ENCODE measurements around the gene RGSL1. TPM values are rescaled to one million over a fixed set of nuclear protein-coding genes. Genes with fewer than 3 reads are reported as not detected.

RGSL1 gene
- total and polyA plus RNA-seq, 2 donors (not counting 1 experiment from before 2014, with no cell fraction given): not detected

DNA sequence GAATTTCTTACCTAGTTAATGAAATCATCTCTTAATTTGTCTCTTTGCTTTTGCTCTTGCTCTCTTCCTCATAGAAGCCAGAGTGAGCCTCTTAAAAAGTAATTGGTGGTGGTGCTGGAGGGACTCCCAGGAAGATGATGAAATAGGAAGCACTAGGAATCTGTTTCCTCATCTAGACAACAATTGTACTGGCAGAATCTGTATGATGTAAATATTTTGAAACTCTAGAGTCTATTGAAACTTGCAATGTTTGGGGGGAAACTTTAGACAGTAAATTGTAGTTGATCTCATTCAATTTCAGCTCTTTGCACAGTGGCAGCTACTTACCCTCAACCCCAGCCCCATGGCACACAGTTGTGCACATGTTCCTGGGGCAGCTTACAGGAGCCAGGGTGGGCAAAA is 10.6 kb downstream of the RGSL1 start:
- Histone ChIP-seq H3K4me2 (ENCODE audit: extremely low read depth, insufficient read depth, low read length) (no peak overlapping the region), H2AFZ (ENCODE audit: low read length) (no peak overlapping the region), H3K4me1 (ENCODE audit: control insufficient read depth, extremely low read depth, insufficient read depth, low read length) (no peaks in the 10 kb centered on the region), H3K9me3 (ENCODE audit: control insufficient read depth, insufficient read depth, low read depth, low read length) (no peaks in the 10 kb centered on the region), H4K20me1 (ENCODE audit: control insufficient read depth, extremely low read depth, insufficient read depth, low read length) (no peaks in the 10 kb centered on the region), H3K4me3 (replicated peaks in 1 of 4; ENCODE audit: control extremely low read depth in 1 of 4, insufficient read depth in 1 of 4, low read depth in 3 of 4, low read length in 4 of 4) (no peak overlapping the region), H3K27me3 (ENCODE audit: control insufficient read depth, insufficient read depth, low read length) (no peaks in the 10 kb centered on the region), H3K27ac (ENCODE audit: insufficient read depth, low read length) (no peak overlapping the region), H3K9ac (ENCODE audit: insufficient read depth, low read length) (no peak overlapping the region), H3K79me2 (ENCODE audit: control insufficient read depth, insufficient read depth, low read length) (no peaks in the 10 kb centered on the region), H3K36me3 (ENCODE audit: control insufficient read depth, insufficient read depth, low read length) (no peaks in the 10 kb centered on the region)
- DNase-seq (ENCODE audit: low read depth in 2 of 2): peak in 1 of 2 donors; percentile 20
- TF ChIP-seq CTCF (conservative IDR thresholded peaks at IDR 0.05 in 1 of 2, IDR thresholded peaks at IDR 0.05 in 1 of 2; ENCODE audit: low read depth in 1 of 2, low read length in 2 of 2) (no peak), EZH2 (IDR thresholded peaks at IDR 0.05; ENCODE audit: low read length, missing control alignments) (no peak)

DNA sequence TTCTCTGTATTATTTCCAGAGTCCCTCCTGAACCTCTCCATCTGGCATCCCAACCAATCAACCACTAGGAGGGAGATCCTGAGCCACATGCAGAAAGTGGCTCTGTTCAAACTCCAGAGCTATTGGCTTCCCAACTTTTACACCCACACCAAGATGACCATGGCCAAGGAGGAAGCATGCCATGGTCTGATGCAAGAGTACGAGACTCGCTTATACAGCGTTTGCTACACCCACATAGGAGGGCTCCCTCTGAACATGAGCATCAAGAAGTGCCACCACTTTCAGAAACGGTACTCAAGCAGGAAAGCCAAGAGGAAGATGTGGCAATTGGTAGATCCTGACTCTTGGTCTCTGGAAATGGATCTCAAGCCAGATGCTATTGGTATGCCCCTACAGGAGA is 23.6 kb downstream of the RGSL1 start:
- Histone ChIP-seq H3K27me3 (ENCODE audit: control insufficient read depth, insufficient read depth, low read length) (no peaks in the 10 kb centered on the region), H3K4me1 (ENCODE audit: control insufficient read depth, extremely low read depth, insufficient read depth, low read length) (no peaks in the 10 kb centered on the region), H3K9ac (ENCODE audit: insufficient read depth, low read length) (no peak overlapping the region), H3K27ac (ENCODE audit: insufficient read depth, low read length) (no peak overlapping the region), H3K36me3 (ENCODE audit: control insufficient read depth, insufficient read depth, low read length) (no peaks in the 10 kb centered on the region), H3K9me3 (ENCODE audit: control insufficient read depth, insufficient read depth, low read depth, low read length) (no peaks in the 10 kb centered on the region), H4K20me1 (ENCODE audit: control insufficient read depth, extremely low read depth, insufficient read depth, low read length) (no peaks in the 10 kb centered on the region), H3K79me2 (ENCODE audit: control insufficient read depth, insufficient read depth, low read length) (no peaks in the 10 kb centered on the region), H3K4me3 (replicated peaks in 1 of 4; ENCODE audit: control extremely low read depth in 1 of 4, insufficient read depth in 1 of 4, low read depth in 3 of 4, low read length in 4 of 4) (no peak overlapping the region), H2AFZ (ENCODE audit: low read length) (no peak overlapping the region), H3K4me2 (ENCODE audit: extremely low read depth, insufficient read depth, low read length) (no peak overlapping the region)
- TF ChIP-seq CTCF (conservative IDR thresholded peaks at IDR 0.05 in 1 of 2, IDR thresholded peaks at IDR 0.05 in 1 of 2; ENCODE audit: low read depth in 1 of 2, low read length in 2 of 2) (no peak), EZH2 (IDR thresholded peaks at IDR 0.05; ENCODE audit: low read length, missing control alignments) (no peak)
- no peak for DNase-seq (ENCODE audit: low read depth in 2 of 2)

DNA sequence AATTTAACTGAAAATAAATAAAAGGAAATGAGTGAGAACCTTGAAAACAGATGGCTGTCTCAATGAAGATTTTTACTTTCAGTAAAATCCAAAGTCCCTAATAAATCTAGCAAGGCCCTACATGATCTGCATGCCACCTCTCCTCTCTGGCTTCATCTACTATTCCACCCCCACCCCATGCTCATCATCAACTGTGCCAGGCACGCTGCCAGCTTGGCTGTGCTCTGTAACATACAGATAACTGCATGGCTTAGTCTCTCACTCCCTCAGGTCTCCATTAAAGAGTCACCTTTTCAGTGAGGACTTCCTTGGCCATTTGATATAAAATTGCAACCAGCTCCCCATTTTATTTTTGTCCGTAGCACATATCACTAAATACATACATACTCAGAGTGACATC is 26.7 kb downstream of the RGSL1 start:
- no peak overlapping the region for H3K4me2 ChIP-seq (ENCODE audit: extremely low read depth, insufficient read depth, low read length)
- no peak for TF ChIP-seq CTCF (conservative IDR thresholded peaks at IDR 0.05 in 1 of 2, IDR thresholded peaks at IDR 0.05 in 1 of 2; ENCODE audit: low read depth in 1 of 2, low read length in 2 of 2)
- TF ChIP-seq EZH2 (IDR thresholded peaks at IDR 0.05; ENCODE audit: low read length, missing control alignments): no peak
- no peaks in the 10 kb centered on the region for H3K4me1 ChIP-seq (ENCODE audit: control insufficient read depth, extremely low read depth, insufficient read depth, low read length)
- H3K4me3 ChIP-seq (replicated peaks in 1 of 4; ENCODE audit: control extremely low read depth in 1 of 4, insufficient read depth in 1 of 4, low read depth in 3 of 4, low read length in 4 of 4): no peak overlapping the region
- no peaks in the 10 kb centered on the region for H4K20me1 ChIP-seq (ENCODE audit: control insufficient read depth, extremely low read depth, insufficient read depth, low read length)
- H3K27ac ChIP-seq (ENCODE audit: insufficient read depth, low read length): no peak overlapping the region
- H2AFZ ChIP-seq (ENCODE audit: low read length): no peak overlapping the region
- H3K9me3 ChIP-seq (ENCODE audit: control insufficient read depth, insufficient read depth, low read depth, low read length): no peaks in the 10 kb centered on the region
- no peaks in the 10 kb centered on the region for H3K36me3 ChIP-seq (ENCODE audit: control insufficient read depth, insufficient read depth, low read length)
- DNase-seq (ENCODE audit: low read depth in 2 of 2): no peak
- H3K9ac ChIP-seq (ENCODE audit: insufficient read depth, low read length): no peak overlapping the region
- no peaks in the 10 kb centered on the region for H3K79me2 ChIP-seq (ENCODE audit: control insufficient read depth, insufficient read depth, low read length)
- no peaks in the 10 kb centered on the region for H3K27me3 ChIP-seq (ENCODE audit: control insufficient read depth, insufficient read depth, low read length)

Measured in fibroblast of lung (primary cell).